GM19324 (cell line): ENCODE measurements around the gene RNF44.
A peak's percentile ranks its signal among the peaks of the same experiment; 100 is the strongest.
"Not testable (repeated sequence)": the region's sequence is repeated elsewhere in the genome, so short reads cannot be mapped to it uniquely, and the experiment has no call there.

Experiments
- ATAC-seq: cut with Tn5 transposase; IDR thresholded peaks from one replicate; pipeline ENCODE4 v1.9.1; 2021; ENCODE audit warnings: mild to moderate bottlenecking, moderate library complexity; ENCODE audit not compliant: unreplicated experiment, low FRiP score

The RNF44 gene

GRCh38 chr5:176553260-176554085 lies 16.3 kb upstream of the RNF44 start:
- ATAC-seq, result no peak

DNA sequence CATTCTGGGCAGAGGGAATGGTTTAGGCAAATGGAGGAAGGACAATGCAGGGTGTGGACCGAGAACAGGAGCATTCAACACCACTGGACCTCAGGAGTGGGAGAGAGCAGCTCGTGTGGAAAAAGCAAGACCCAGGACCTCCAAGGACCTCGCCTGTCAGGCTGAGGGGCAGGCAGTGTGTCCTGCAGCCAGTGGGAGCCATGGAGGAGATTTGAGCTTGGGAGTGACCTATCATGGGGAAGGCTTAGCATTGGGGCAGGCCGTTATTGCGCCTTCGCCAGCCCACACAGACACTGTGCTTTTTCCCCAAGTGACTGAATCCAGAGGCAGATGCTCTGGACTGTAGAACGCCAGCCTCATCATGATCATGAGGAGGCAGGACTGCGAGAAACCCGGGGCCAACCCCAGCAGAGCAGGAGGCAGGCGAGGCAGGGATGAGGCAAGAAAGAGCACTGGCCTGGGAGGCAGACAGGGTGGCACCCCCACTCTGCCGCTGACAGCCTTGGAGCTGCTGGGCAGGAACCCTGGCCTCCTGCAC lies 15.2 kb upstream of the RNF44 start:
- no peak for ATAC-seq

GRCh38 chr5:176550937-176551336 lies 13.7 kb upstream of the RNF44 start:
- ATAC-seq, result not testable (repeated sequence)

DNA sequence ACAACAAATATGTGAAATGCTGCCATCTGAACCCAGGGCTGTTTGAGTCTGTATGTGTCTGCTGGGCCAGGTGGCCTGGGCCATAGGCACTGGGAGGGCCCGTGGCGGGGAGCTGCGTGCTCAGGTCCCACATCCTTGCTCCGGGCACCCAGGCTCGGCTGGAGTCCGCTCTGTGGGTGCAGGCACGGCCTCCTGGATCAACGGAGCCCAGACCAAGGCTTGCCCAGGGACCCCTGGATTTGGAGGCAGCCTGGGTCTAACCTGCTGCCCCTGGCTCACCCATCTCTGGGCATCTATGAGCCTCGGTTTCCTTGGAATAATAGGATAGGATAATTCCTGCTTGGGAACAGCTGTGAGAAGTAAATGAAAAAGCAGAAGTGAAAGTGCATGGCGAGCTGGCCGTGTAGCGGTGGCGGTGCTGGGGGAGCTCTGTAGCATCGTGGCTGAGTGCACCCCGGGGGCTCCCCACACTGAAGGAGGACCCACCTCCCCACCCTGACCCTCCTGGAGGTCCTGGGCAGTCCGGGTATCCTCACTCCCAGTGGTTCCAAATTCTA lies 13.2 kb upstream of the RNF44 start:
- no peak for ATAC-seq

GRCh38 chr5:176549871-176550270 lies 12.7 kb upstream of the RNF44 start:
- no peak for ATAC-seq

- no peak for ATAC-seq
Measured at GRCh38 chr5:176548967-176549444, 11.8 kb upstream of the RNF44 start, which contains the start of gene CDHR2. Gene CDHR2, plus strand, starts transcription at chr5:176549342. Its CDS starts 16,011 bp downstream, at chr5:176565353.

DNA sequence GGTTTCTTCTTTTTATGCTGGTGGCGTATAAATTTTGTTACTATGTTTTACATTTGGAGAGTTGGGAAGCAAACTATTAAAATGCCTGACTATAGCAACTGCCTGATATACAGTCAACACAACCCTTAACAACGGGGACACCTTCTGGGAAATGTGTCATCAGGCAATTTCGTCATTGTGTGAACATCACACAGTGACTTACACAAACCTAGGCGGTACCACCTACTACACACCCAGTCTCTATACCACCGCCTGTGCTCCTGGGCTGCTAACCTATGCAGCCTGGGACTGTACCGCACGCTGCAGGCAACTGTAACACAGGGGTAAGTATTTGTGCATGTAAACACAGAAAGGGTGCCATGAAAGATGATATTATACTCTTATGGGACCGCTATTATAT lies 10.6 kb upstream of the RNF44 start:
- ATAC-seq, result no peak

GRCh38 chr5:176545737-176546509 lies 8.7 kb upstream of the RNF44 start:
- ATAC-seq, result no peak

DNA sequence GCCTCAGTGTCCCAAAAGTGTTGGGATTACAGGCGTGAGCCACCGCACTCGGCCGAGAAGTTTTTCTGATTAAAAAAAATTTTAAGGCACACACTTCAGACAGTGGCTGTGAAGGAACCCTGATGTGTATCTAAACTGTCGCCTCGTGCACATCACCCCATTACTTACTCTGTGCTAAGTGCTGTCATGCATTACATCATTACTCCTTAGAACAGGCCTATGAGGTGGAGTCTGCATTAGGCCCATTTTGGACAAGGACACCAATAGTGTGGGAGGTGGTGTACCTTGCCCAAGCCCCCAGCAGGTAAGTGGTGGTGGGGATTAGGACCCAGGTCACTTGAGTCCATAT lies 8.2 kb upstream of the RNF44 start:
- no peak for ATAC-seq

- peak; percentile 75 for ATAC-seq
Measured at GRCh38 chr5:176543428-176544182, 6.4 kb upstream of the RNF44 start.

DNA sequence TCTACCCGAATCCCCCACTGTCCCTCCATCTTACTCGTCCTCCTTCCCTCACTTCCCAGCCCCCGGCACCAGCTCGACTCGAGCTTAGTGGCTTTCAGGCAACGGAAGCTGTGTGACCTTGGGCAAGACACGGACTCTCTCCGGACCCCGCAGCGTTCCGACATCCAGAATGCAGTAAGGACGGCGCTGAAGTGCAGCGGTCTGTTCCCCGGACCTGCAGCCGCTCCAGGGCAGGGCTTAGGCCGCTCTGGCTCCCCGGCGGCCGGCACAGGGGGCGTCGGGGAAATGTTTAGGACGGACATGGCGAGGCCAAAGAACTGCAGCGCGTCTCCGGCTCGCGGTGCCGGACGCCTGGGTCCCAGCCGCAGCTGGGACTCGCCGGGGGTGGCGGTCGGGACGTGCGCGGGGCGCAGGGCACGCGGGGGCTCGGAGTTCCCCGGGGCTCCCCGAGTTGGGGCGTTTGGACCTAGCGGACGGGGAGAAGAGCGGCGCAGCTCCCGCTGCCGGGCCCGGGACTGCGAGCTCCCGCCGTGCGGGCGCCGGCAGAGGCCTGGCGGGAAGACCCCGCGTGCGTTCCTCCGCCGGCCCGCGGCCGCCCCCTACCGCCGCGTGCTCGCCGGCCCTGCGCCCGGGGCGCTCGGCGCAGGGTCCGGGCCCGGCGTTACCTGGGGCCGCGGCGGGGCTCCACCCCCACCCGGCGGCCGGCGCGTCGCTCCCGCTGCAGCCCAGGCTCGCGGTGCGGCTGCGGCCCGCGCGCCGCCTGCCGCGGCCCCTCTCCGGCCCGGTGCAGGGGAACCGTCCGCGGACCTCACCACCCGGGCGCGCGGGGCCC lies 5.6 kb upstream of the RNF44 start:
- ATAC-seq, result peak; percentile 49

DNA sequence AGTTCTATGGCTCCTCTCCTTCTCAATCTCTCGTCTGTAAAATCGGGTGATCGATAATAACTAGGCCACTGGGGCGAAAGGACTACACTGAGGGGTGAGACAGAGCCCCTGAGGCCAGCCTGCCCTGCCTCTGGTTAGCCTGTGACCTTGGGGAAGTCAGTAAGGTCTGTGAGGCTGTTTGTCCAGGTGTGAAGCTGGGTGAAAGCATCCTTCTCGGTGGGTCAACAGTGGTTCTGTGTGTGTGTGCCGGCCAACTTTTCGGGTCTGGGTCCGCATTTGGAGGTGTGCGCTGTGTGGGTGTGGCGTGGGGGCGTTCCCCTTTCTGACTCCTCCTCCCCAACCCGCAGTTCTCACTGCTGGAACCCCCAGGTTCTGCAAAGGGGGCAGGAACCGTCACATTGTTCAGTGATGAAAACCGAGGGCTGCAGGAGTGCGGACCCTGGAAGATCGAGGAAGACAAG lies 5.0 kb upstream of the RNF44 start:
- no peak for ATAC-seq

GRCh38 chr5:176541338-176542134 lies 4.3 kb upstream of the RNF44 start:
- no peak for ATAC-seq

DNA sequence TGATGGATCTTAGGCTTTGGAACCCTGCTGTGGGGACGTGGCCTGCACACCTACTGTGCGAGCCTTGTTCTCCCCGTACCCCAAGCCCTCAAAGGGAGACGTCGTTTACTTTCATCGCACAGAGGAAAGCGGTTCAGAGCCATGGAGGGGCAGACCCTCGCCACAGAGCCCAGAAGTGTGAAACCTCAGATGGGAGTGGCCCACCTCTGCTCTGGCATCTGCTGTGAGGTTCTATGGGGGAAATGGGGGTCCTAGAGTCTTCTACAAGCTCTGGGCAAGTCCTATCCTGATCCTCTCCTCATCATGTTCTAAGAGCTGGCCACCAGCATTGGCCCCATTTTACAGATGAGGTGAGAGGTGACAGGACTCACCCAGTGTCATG lies 3.7 kb upstream of the RNF44 start:
- no peak for ATAC-seq

GRCh38 chr5:176540476-176540899 lies 3.3 kb upstream of the RNF44 start:
- no peak for ATAC-seq

DNA sequence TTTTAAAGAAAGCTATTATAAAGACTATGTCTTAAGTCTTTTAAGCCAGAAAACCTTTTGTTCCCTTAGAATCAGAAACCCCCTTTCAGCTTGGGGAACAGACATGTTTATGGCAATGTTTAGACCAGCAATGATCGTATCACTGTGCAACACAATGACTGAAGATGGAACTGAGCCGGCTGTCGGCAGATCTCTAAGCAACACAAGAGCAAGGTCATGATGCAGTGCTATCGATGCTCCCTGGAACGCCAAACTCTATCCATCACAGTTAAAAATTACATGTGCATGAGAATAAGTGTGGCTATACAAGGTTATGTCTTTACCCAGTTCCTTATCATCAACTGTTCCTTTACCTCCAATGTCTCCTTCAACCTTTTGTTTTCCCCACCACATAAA lies 1.8 kb upstream of the RNF44 start:
- no peak for ATAC-seq

DNA sequence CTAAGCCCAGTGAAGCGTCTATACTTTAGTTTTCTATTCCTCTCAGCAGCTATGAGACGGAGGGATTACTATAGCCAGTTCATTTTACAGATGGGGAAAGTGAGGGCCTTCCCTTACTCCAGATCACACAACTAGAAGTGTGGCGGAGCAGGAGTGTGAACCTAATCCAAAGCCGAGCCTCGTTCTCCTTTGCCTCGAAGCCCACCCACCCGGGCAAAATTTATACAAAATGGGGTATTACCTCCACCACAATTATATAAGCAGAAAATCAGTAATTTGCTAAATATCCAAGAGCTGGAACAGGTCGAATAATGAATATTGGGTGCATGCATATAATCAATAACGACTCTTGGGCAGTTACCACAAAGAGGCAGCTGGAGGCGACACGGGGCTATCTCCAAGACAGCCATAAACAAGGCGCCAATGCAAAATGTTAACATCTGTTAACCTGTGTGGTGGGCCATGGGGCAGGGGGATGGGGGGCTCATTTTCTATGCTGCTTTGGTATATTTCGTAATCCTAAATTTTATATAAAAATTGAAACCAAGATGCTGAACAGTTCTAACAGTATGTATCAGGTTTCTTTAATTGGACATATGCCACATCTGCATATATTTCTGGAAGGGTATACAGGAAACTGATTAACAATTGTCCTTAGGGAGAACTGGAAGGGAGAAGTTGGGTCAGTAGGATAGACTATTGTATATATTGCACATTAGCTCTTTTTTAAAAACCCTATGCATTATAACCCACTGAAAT lies 1.2 kb upstream of the RNF44 start:
- ATAC-seq, result no peak
